ENCODE data around the gene PDE6D.

GRCh38 chr2:231717281-231718171 is 63.6 kb downstream of the PDE6D start:
- TF ChIP-seq CTCF (conservative IDR thresholded peaks at IDR 0.05) (no peak), ZFX (IDR thresholded peaks at IDR 0.05) (no peak)
